Right lobe of liver (tissue), 4 donors: ENCODE data around the gene RERE.

Source experiments
- POLR2A ChIP-seq: fragments of 450-650 bp; IDR thresholded peaks from one replicate; pipeline ENCODE4 v1.6.1; 2017; ENCODE audit warnings: antibody characterized with exemption, mild to moderate bottlenecking
- TF ChIP-seq, protein P1 (sequence below), 4 donors: fragments of 200-600 bp in 3 of 4; fragments of 450-650 bp in 1 of 4; IDR thresholded peaks; one replicate each; pipeline versions ENCODE4 v1.5.1 to v1.8.0; 2016 to 2022; ENCODE audit warnings: antibody characterized with exemption in 4 of 4, mild to moderate bottlenecking in 2 of 4
- donor health status: DM: no; HTN: no; CAD: no.
- donor health status: DM: no; HTN: no; CAD: no.
- donor health status: DM: no; HTN: yes; CAD: no.

DNA sequence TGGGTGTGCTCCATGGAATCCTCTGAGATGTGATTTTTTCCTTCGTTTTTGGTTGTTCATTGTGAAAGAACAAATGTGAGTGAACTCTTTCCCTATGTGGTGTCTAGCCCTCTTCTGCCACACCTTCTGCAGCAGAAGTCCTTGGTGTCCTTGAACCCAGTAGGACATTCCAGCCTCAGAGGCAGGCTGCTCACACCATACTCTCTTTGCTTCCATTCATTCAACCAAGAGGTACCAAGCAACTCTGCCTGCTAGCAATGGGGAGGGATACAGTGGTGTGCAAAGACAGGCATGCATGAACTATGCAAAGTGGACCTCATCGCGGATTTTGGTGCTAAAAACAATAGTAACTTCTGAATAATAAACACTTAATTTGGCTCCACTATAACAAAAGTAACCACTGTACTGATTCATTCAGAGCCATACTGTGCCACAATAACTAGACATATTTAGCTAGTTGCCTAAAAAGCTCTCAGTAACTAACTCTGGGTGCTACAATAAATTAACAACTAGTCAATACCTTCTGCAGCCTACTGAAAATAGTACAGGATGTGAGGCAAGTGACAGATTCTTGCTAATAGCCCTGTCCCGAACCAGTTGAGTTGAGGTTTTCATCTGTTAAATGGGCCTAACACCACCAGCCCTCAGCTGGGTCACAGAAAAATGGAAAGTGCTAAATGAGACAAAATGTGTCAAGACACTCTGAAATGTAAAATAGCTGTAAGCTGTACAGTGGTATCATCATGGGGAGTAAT lies 344.1 kb downstream of the RERE start:
- TF ChIP-seq POLR2A, result no peak
- TF ChIP-seq, protein P1, sequence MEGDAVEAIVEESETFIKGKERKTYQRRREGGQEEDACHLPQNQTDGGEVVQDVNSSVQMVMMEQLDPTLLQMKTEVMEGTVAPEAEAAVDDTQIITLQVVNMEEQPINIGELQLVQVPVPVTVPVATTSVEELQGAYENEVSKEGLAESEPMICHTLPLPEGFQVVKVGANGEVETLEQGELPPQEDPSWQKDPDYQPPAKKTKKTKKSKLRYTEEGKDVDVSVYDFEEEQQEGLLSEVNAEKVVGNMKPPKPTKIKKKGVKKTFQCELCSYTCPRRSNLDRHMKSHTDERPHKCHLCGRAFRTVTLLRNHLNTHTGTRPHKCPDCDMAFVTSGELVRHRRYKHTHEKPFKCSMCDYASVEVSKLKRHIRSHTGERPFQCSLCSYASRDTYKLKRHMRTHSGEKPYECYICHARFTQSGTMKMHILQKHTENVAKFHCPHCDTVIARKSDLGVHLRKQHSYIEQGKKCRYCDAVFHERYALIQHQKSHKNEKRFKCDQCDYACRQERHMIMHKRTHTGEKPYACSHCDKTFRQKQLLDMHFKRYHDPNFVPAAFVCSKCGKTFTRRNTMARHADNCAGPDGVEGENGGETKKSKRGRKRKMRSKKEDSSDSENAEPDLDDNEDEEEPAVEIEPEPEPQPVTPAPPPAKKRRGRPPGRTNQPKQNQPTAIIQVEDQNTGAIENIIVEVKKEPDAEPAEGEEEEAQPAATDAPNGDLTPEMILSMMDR (IDR thresholded peaks at IDR 0.05), result no peak
